ENCODE measurements around the gene GPRC6A. TPM values are rescaled to one million over a fixed set of nuclear protein-coding genes. Genes with fewer than 3 reads are reported as not detected.

The GPRC6A gene
- not detected in 2 replicates for total RNA-seq

GRCh38 chr6:116828983-116829382, at the start of gene GPRC6A:
TSS of gene GPRC6A (minus strand) at chr6:116829083. CDS start at chr6:116829013, 70 bp downstream.

GRCh38 chr6:116876635-116877611, 48.0 kb upstream of the GPRC6A start, which contains the start of gene RFX6:
TSS of gene RFX6 (plus strand) at chr6:116877242. CDS start at chr6:116877276, 34 bp downstream.

GRCh38 chr6:116764961-116765841, 63.7 kb downstream of the GPRC6A start, which contains the start of gene FAM162B:
TSS of gene FAM162B (minus strand) at chr6:116765719. CDS start at chr6:116765576, 143 bp downstream.

Other genes starting within 250 kb of the GPRC6A start
- under 0.01 and 0.19 TPM in 2 replicates for gene RSPH4A, start 212.6 kb downstream of the GPRC6A start, total RNA-seq
- gene ZUP1, start 160.3 kb downstream of the GPRC6A start, total RNA-seq = 18.0 and 20.6 TPM in 2 replicates
- 6.1 and 10.7 TPM in 2 replicates for gene KPNA5, start 147.9 kb downstream of the GPRC6A start, total RNA-seq
- 19.9 and 23.7 TPM in 2 replicates for gene FAM162B, start 63.4 kb downstream of the GPRC6A start, total RNA-seq
- not detected in 2 replicates for gene RFX6, start 48.2 kb upstream of the GPRC6A start, total RNA-seq